ENCODE measurements around the gene ZNF638.

Gene ZNF638

GRCh38 chr2:71469403-71470398 lies 138.1 kb downstream of the ZNF638 start:
- DNase-seq (ENCODE audit: low read depth): no peak

- DNase-seq (ENCODE audit: low read depth): no peak
Observed at GRCh38 chr2:71471276-71471675, 139.7 kb downstream of the ZNF638 start.

GRCh38 chr2:71472019-71472418 lies 140.4 kb downstream of the ZNF638 start:
- DNase-seq (ENCODE audit: low read depth): no peak

GRCh38 chr2:71473346-71474031 lies 141.9 kb downstream of the ZNF638 start:
- no peak for DNase-seq (ENCODE audit: low read depth)

GRCh38 chr2:71474116-71474743 lies 142.6 kb downstream of the ZNF638 start:
- no peak for DNase-seq (ENCODE audit: low read depth)

GRCh38 chr2:71474744-71475397 lies 143.3 kb downstream of the ZNF638 start:
- no peak for DNase-seq (ENCODE audit: low read depth)

- DNase-seq (ENCODE audit: low read depth): no peak
Observed at GRCh38 chr2:71476495-71476894, 144.9 kb downstream of the ZNF638 start.

- DNase-seq (ENCODE audit: low read depth): no peak
Observed at GRCh38 chr2:71477231-71477691, 145.7 kb downstream of the ZNF638 start.

- no peak for DNase-seq (ENCODE audit: low read depth)
Observed at GRCh38 chr2:71478806-71479205, 147.2 kb downstream of the ZNF638 start.

- no peak for DNase-seq (ENCODE audit: low read depth)
Observed at GRCh38 chr2:71479261-71479660, 147.7 kb downstream of the ZNF638 start.

GRCh38 chr2:71481111-71481510 lies 149.5 kb downstream of the ZNF638 start:
- no peak for DNase-seq (ENCODE audit: low read depth)

- DNase-seq (ENCODE audit: low read depth): no peak
Observed at GRCh38 chr2:71482055-71482454, 150.5 kb downstream of the ZNF638 start.

- no peak for DNase-seq (ENCODE audit: low read depth)
Observed at GRCh38 chr2:71483246-71483645, 151.7 kb downstream of the ZNF638 start.

GRCh38 chr2:71484354-71484753 lies 152.8 kb downstream of the ZNF638 start:
- no peak for DNase-seq (ENCODE audit: low read depth)

Measured in fibroblast of gingiva (primary cell).